ENCODE measurements around the gene CSH2. TPM values are rescaled to one million over a fixed set of nuclear protein-coding genes. Genes with fewer than 3 reads are reported as not detected.
"Not testable (repeated sequence)": the region's sequence is repeated elsewhere in the genome, so short reads cannot be mapped to it uniquely, and the experiment has no call there.

Gene CSH2
- total RNA-seq (2021) = not detected in 2 replicates
- Bru-seq, nascent RNA = not detected
- BruChase-seq, experiment 1, labeled RNA remaining after a 2-hour chase = not detected
- BruChase-seq, experiment 2, labeled RNA remaining after a 6-hour chase = not detected
- long read RNA-seq = 0 reads

DNA sequence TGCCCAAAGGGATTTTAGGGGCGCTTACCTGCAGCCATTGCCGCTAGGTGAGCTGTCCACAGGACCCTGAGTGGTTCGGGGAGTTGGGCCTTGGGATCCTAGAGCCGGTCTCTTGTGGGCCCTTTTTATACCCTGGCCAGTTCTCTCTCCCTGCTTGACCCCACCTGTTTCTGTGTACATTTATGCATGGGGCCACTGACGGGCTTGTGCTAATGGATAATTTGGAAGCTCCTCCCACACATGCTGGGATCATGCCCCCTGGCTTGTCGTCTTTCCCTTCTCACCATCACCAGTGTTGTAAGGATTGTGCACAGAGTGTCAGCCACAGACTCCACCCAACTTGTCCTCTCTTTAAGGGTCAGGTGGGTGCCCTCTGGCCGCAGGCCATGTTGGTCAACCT is at the start of gene CSH2:
Gene CSH2, minus strand, starts transcription at position 101 of the 400 bp plus-strand sequence. Its CDS starts 63 bp downstream, at position 38.
- intact Hi-C loops (cut with micrococcal nuclease; ENCODE audit: unreplicated experiment); DNase-seq (ENCODE audit: low spot score); H3K4me1 ChIP-seq (ENCODE audit: insufficient read depth, low read length, poor library complexity, severe bottlenecking); BruUV-seq (replicated peaks); H3K27ac ChIP-seq (ENCODE audit: low read depth, low read length, poor library complexity, severe bottlenecking); H3K27me3 ChIP-seq (replicated peaks; ENCODE audit: insufficient read depth, low read depth, low read length, poor library complexity); CTCF ChIA-PET; H3K4me3 ChIP-seq (ENCODE audit: low read depth, low read length, poor library complexity, severe bottlenecking); H3K9me3 ChIP-seq (ENCODE audit: low read depth, low read length, poor library complexity, severe bottlenecking); H3K36me3 ChIP-seq (ENCODE audit: insufficient read depth, low read length, poor library complexity, severe bottlenecking); POLR2A ChIA-PET (ENCODE audit: low non-redundant PET): not testable (repeated sequence)

DNA sequence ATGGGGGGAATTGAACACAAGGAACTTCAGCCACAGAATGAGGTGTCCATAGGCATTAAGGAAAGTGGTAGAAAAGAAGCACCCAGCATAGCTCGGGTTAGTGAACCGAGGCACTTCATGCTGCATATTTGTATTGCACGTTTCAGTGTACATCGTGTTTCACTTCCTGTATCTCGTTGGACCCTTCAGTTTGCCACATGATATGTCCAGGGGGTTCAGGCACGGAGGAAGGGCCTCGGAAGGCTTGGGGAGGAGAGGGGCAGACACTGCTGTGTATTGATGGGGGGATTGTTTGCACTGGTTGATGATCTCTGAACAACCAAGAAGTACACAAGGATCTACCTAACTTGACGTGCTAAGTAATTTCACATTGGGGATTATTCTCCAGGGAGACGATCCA is 48.9 kb upstream of the CSH2 start:
- H3K4me3 ChIP-seq (ENCODE audit: low read depth, low read length, poor library complexity, severe bottlenecking); intact Hi-C loops (cut with micrococcal nuclease; ENCODE audit: unreplicated experiment); H3K9me3 ChIP-seq (ENCODE audit: low read depth, low read length, poor library complexity, severe bottlenecking); BruUV-seq (replicated peaks); POLR2A ChIA-PET (ENCODE audit: low non-redundant PET); H3K4me1 ChIP-seq (ENCODE audit: insufficient read depth, low read length, poor library complexity, severe bottlenecking); H3K27me3 ChIP-seq (replicated peaks; ENCODE audit: insufficient read depth, low read depth, low read length, poor library complexity); H3K36me3 ChIP-seq (ENCODE audit: insufficient read depth, low read length, poor library complexity, severe bottlenecking); H3K27ac ChIP-seq (ENCODE audit: low read depth, low read length, poor library complexity, severe bottlenecking); DNase-seq (ENCODE audit: low spot score): not testable (repeated sequence)
- CTCF ChIA-PET = interaction anchor here (0.7 kb wide), 1 partner anchor 107 kb away, joined by 3 read pairs; no protein-coding TSS in a partner anchor

DNA sequence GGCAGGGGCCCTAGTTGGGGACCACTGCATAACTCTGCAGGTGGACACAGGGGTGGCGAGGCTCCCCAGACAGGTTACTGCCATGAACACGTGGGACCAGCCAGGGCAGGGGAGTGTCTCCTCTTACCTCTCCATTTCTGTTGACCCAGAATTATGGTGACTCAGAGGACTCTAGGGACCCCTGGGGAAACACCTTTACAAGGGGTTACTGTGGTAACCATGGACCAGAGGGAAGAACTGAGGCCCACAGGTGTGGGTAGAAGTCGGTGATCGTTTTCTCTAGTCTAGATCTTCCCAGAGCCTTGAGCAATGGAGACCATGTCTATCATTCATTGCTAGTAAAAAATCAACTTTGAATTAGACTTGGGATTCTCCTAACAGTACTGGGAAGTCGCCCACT is 47.3 kb upstream of the CSH2 start:
- CTCF ChIA-PET = interaction anchor here (2.3 kb wide), 1 partner anchor 213 kb away, joined by 16 read pairs; no protein-coding TSS in a partner anchor
- DNase-seq (ENCODE audit: low spot score); POLR2A ChIA-PET (ENCODE audit: low non-redundant PET): not testable (repeated sequence)

DNA sequence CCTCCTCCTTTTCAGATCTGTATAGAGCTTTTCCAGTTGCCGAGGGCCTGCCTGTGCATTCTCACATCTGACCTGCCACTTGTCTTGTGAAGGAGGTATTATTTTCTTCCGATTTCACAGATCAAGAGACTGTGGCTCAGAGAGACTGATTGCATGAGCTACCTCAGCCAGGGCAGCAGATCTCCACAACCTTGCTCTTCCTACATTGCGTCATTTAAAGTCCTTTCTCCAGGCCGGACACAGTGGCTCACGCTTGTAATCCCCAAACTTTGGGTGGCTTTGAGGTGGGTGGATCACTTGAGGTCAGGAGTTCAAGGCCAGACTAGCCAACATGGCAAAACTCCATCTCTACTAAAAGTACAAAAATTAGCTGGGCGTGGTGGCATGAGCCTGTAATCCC is 46.6 kb upstream of the CSH2 start:
- POLR2A ChIA-PET (ENCODE audit: low non-redundant PET); H3K27me3 ChIP-seq (replicated peaks; ENCODE audit: insufficient read depth, low read depth, low read length, poor library complexity); DNase-seq (ENCODE audit: low spot score); H3K27ac ChIP-seq (ENCODE audit: low read depth, low read length, poor library complexity, severe bottlenecking); H3K36me3 ChIP-seq (ENCODE audit: insufficient read depth, low read length, poor library complexity, severe bottlenecking); BruUV-seq (replicated peaks); H3K9me3 ChIP-seq (ENCODE audit: low read depth, low read length, poor library complexity, severe bottlenecking); H3K4me3 ChIP-seq (ENCODE audit: low read depth, low read length, poor library complexity, severe bottlenecking); H3K4me1 ChIP-seq (ENCODE audit: insufficient read depth, low read length, poor library complexity, severe bottlenecking); intact Hi-C loops (cut with micrococcal nuclease; ENCODE audit: unreplicated experiment): not testable (repeated sequence)
- CTCF ChIA-PET = interaction anchor here (1.2 to 2.3 kb wide), 5 partner anchors 26 to 362 kb away, joined by 4 to 21 read pairs (median 13); no protein-coding TSS in a partner anchor

More for the DNA sequence above, 47.3 kb upstream of the CSH2 start:
- BruUV-seq (replicated peaks); H3K4me3 ChIP-seq (ENCODE audit: low read depth, low read length, poor library complexity, severe bottlenecking); H3K4me1 ChIP-seq (ENCODE audit: insufficient read depth, low read length, poor library complexity, severe bottlenecking); H3K27ac ChIP-seq (ENCODE audit: low read depth, low read length, poor library complexity, severe bottlenecking); intact Hi-C loops (cut with micrococcal nuclease; ENCODE audit: unreplicated experiment); H3K36me3 ChIP-seq (ENCODE audit: insufficient read depth, low read length, poor library complexity, severe bottlenecking); H3K27me3 ChIP-seq (replicated peaks; ENCODE audit: insufficient read depth, low read depth, low read length, poor library complexity); H3K9me3 ChIP-seq (ENCODE audit: low read depth, low read length, poor library complexity, severe bottlenecking): not testable (repeated sequence)

DNA sequence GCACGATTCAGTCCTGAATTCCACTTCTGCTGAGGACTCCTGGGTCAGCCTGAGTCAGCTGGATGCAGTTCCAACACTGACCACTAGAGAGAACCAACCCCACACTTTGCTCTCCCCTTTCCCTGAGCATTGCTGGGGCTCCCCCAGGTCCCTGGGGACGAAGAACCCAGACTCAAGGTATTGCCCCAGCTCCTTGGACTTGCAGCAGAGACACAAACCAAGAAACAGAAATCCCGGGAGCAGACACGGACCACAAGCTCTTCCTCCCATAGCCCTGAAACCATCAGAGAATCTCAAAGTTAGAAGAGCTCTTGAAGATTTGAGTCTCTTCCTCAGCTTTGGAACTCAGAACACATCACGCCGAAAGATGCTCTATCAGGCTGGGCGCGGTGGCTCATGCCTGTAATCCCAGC is 45.8 kb upstream of the CSH2 start:
- TF ChIP-seq, protein P1, sequence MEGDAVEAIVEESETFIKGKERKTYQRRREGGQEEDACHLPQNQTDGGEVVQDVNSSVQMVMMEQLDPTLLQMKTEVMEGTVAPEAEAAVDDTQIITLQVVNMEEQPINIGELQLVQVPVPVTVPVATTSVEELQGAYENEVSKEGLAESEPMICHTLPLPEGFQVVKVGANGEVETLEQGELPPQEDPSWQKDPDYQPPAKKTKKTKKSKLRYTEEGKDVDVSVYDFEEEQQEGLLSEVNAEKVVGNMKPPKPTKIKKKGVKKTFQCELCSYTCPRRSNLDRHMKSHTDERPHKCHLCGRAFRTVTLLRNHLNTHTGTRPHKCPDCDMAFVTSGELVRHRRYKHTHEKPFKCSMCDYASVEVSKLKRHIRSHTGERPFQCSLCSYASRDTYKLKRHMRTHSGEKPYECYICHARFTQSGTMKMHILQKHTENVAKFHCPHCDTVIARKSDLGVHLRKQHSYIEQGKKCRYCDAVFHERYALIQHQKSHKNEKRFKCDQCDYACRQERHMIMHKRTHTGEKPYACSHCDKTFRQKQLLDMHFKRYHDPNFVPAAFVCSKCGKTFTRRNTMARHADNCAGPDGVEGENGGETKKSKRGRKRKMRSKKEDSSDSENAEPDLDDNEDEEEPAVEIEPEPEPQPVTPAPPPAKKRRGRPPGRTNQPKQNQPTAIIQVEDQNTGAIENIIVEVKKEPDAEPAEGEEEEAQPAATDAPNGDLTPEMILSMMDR (conservative IDR thresholded peaks at IDR 0.05; ENCODE audit: low read depth, low read length) = peak; percentile 87
- no peak for TF ChIP-seq EZH2 (IDR thresholded peaks at IDR 0.05; ENCODE audit: borderline replicate concordance, low read depth, low read length, poor library complexity, severe bottlenecking)
- no peaks in the 10 kb centered on the region for H3K27me3 ChIP-seq (replicated peaks; ENCODE audit: insufficient read depth, low read depth, low read length, poor library complexity)
- no peaks in the 10 kb centered on the region for H3K4me1 ChIP-seq (ENCODE audit: insufficient read depth, low read length, poor library complexity, severe bottlenecking)
- intact Hi-C loops (cut with micrococcal nuclease; ENCODE audit: unreplicated experiment) = loop anchor here (2.0 to 10.0 kb wide), 4 partner anchors 27 to 365 kb away; partner anchors contain the start of gene ERN1
- CTCF ChIA-PET = interaction anchor here (0.7 to 2.3 kb wide), 7 partner anchors 9 to 363 kb away, joined by 3 to 21 read pairs (median 7); no protein-coding TSS in a partner anchor
- no TSS peak for BruUV-seq (replicated peaks)
- H3K4me3 ChIP-seq (ENCODE audit: low read depth, low read length, poor library complexity, severe bottlenecking) = no peak overlapping the region
- H3K9me3 ChIP-seq (ENCODE audit: low read depth, low read length, poor library complexity, severe bottlenecking) = no peaks in the 10 kb centered on the region
- POLR2A ChIA-PET (ENCODE audit: low non-redundant PET) = interaction anchor here (0.6 kb wide), 1 partner anchor 425 kb away, joined by 3 read pairs; no protein-coding TSS in a partner anchor
- H3K36me3 ChIP-seq (ENCODE audit: insufficient read depth, low read length, poor library complexity, severe bottlenecking) = no peaks in the 10 kb centered on the region
- H3K27ac ChIP-seq (ENCODE audit: low read depth, low read length, poor library complexity, severe bottlenecking) = no peak overlapping the region
- peak; percentile 73 for DNase-seq (ENCODE audit: low spot score)

DNA sequence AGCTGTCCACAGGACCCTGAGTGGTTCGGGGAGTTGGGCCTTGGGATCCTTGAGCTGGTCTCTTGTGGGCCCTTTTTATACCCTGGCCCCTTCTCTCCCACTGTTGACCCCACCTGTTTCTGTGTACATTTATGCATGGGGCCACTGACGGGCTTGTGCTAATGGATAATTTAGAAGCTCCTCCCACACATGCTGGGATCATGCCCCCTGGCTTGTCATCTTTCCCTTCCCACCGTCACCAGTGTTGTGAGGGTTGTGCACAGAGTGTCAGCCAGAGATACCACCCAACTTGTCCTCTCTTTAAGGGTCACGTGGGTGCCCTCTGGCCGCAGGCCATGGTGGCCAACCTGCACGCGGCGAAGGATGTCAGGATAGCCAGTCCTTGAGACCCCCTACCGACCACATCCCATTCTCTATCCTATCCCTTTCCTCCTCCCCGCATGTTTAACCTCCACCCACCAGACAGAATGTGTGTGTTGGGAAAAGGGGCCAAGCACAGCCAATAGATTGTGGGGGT is 45.4 kb upstream of the CSH2 start, which contains the start of gene GH1:
Gene GH1, minus strand, starts transcription at position 51 of the 517 bp plus-strand sequence. CDS start 63 bp downstream, outside the sequence.
- H3K36me3 ChIP-seq (ENCODE audit: insufficient read depth, low read length, poor library complexity, severe bottlenecking); BruUV-seq (replicated peaks); POLR2A ChIA-PET (ENCODE audit: low non-redundant PET); DNase-seq (ENCODE audit: low spot score); H3K4me1 ChIP-seq (ENCODE audit: insufficient read depth, low read length, poor library complexity, severe bottlenecking); H3K4me3 ChIP-seq (ENCODE audit: low read depth, low read length, poor library complexity, severe bottlenecking); H3K27me3 ChIP-seq (replicated peaks; ENCODE audit: insufficient read depth, low read depth, low read length, poor library complexity); H3K9me3 ChIP-seq (ENCODE audit: low read depth, low read length, poor library complexity, severe bottlenecking); H3K27ac ChIP-seq (ENCODE audit: low read depth, low read length, poor library complexity, severe bottlenecking): not testable (repeated sequence)
- intact Hi-C loops (cut with micrococcal nuclease; ENCODE audit: unreplicated experiment) = loop anchor here (2.0 to 10.0 kb wide), 4 partner anchors 28 to 366 kb away; partner anchors contain the start of gene ERN1
- CTCF ChIA-PET = interaction anchor here (0.7 to 2.3 kb wide), 6 partner anchors 9 to 363 kb away, joined by 3 to 21 read pairs (median 10); no protein-coding TSS in a partner anchor
